K562 (cell line): ENCODE data around the gene SUPT7L. TPM values are rescaled to one million over a fixed set of nuclear protein-coding genes. Genes with fewer than 3 reads are reported as not detected.
A peak's percentile ranks its signal among the peaks of the same experiment; 100 is the strongest.

Source experiments
- ESRRB ChIP-seq: fragments of 250-450 bp; sonication (Bioruptor Pico); IDR thresholded peaks from 2 replicates; pipeline ENCODE4 v1.5.0; 2020; ENCODE audit warnings: mild to moderate bottlenecking, moderate library complexity, borderline replicate concordance
- ETV1 ChIP-seq: fragments of 450-650 bp; conservative IDR thresholded peaks from 2 replicates; pipeline ENCODE4 v1.6.1; 2016; ENCODE audit warnings: missing genetic modification characterization, control low read depth, low read depth, missing compliant biosample characterization
- GABPB2 ChIP-seq: fragments of 250-450 bp; sonication (Bioruptor Pico); conservative IDR thresholded peaks from 2 replicates; pipeline ENCODE4 v1.5.1; 2021; ENCODE audit warnings: mild to moderate bottlenecking
- HMG20A ChIP-seq: fragments of 450-650 bp; formaldehyde crosslinking; conservative IDR thresholded peaks from 2 replicates; pipeline ENCODE4 v1.4.0; 2020; ENCODE audit warnings: mild to moderate bottlenecking, mixed read lengths
- MAZ ChIP-seq, 2 experiments: fragments of 450-650 bp in 1 of 2; sonication (generic) in 1 of 2; formaldehyde crosslinking; IDR thresholded peaks in 1 of 2; conservative IDR thresholded peaks in 1 of 2; 2 replicates each; pipeline versions ENCODE4 v1.4.0 to v1.5.0; 2020; ENCODE audit warnings: mild to moderate bottlenecking in 1 of 2, missing genetic modification reagents in 1 of 2
- POLR2AphosphoS2 ChIP-seq: IDR thresholded peaks from 2 replicates; pipeline ENCODE4 v1.6.1; 2012; ENCODE audit warnings: low read length, improper control_type of control experiment
- SETDB1 ChIP-seq: IDR thresholded peaks from one replicate; pipeline ENCODE4 v1.6.1; 2012; ENCODE audit warnings: low read length, control low read depth, inconsistent platforms
- TEAD2 ChIP-seq: fragments of 450-650 bp; IDR thresholded peaks from 2 replicates; pipeline ENCODE4 v1.6.1; 2016; ENCODE audit warnings: missing genetic modification characterization, control low read depth, missing compliant biosample characterization
- ZNF282 ChIP-seq: sonication (generic); formaldehyde crosslinking; IDR thresholded peaks from 2 replicates; pipeline ENCODE4 v1.8.1; 2023; ENCODE audit warnings: missing genetic modification reagents
- polyA plus RNA-seq, 8 experiments: library from polyadenylated mRNA; depleted of rRNA in 4 of 8; stranded (reverse) in 5 of 8; unstranded in 3 of 8; fragments of >200 nt; fragmentation: Nextera tagmentation in 2 of 8; fragmentation: Illumina TruSeq in 1 of 8; extraction: Ambion mirVana in 2 of 8; extraction: Trizol in 1 of 8; gene quantifications; 2 replicates each; pipeline versions ENCODE4 v1.2.1 to v1.2.3, GENCODE V29; 2011 to 2014; ENCODE audit warnings: inconsistent platforms in 1 of 8, missing spikeins in 1 of 8
- total RNA-seq, 7 experiments: library from RNA; depleted of rRNA in 6 of 7; stranded (reverse); fragments of >200 nt in 6 of 7; fragmentation: Illumina TruSeq in 2 of 7; extraction: Trizol in 2 of 7; gene quantifications; 2 replicates each; pipeline versions ENCODE4 v1.2.1 to v1.2.3, GENCODE V29; 2011 to 2021; ENCODE audit warnings: low replicate concordance in 1 of 7
- TF ChIP-seq, protein P1 (sequence below), 2 experiments: fragments of 450-650 bp; formaldehyde crosslinking in 1 of 2; IDR thresholded peaks; 2 replicates each; pipeline versions ENCODE4 v1.4.0 to v1.6.1; 2014 to 2020; ENCODE audit warnings: mild to moderate bottlenecking in 2 of 2, borderline replicate concordance in 1 of 2, low read depth in 1 of 2
- TF ChIP-seq, protein P2 (sequence below): sonication (generic); formaldehyde crosslinking; IDR thresholded peaks from 2 replicates; pipeline ENCODE4 v1.8.0; 2023; ENCODE audit warnings: missing genetic modification reagents, mild to moderate bottlenecking, borderline replicate concordance
- TF ChIP-seq, protein P3 (sequence below): fragments of 450-650 bp; formaldehyde crosslinking; IDR thresholded peaks from 2 replicates; pipeline ENCODE4 v1.4.0; 2020; ENCODE audit warnings: mild to moderate bottlenecking, moderate library complexity

The SUPT7L gene
- total and polyA plus RNA-seq, 9 of the 15 experiments (the other 6 are each of a cell fraction or from before 2014, with no cell fraction given) = 22.0 to 72.8 (median 40.2) TPM

DNA sequence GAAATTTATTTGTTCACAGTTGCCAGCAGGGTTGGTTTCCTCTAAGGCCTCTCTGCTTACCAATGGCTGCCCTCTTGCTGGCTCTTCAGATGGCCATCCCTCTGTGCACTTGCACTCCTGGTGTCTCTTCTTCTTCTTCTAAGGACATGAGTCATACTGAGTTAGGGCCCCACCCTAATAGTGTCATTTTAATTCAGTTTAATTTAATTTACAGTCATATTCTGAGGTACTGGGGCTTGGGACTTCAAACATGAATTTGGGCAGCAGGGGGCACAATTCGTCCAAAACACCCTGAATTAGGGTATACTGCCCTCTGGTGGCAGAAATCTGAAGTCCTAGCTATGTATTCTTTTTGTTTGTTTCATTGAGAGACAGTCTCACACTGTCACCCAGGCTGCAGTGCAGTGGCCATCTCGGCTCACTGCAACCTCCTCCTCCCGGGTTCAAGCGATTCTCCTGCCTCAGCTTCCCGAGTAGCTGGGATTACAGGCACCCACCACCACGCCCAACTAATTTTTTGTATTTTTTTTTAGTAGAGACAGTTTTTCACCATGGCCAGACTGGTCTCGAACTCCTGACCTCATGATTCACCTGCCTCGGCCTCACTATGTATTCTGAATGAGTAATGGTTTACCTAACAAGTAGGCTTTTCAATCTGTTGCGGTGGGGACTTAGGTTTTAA is 20.1 kb upstream of the SUPT7L start (continued):
- TF ChIP-seq, protein P1, sequence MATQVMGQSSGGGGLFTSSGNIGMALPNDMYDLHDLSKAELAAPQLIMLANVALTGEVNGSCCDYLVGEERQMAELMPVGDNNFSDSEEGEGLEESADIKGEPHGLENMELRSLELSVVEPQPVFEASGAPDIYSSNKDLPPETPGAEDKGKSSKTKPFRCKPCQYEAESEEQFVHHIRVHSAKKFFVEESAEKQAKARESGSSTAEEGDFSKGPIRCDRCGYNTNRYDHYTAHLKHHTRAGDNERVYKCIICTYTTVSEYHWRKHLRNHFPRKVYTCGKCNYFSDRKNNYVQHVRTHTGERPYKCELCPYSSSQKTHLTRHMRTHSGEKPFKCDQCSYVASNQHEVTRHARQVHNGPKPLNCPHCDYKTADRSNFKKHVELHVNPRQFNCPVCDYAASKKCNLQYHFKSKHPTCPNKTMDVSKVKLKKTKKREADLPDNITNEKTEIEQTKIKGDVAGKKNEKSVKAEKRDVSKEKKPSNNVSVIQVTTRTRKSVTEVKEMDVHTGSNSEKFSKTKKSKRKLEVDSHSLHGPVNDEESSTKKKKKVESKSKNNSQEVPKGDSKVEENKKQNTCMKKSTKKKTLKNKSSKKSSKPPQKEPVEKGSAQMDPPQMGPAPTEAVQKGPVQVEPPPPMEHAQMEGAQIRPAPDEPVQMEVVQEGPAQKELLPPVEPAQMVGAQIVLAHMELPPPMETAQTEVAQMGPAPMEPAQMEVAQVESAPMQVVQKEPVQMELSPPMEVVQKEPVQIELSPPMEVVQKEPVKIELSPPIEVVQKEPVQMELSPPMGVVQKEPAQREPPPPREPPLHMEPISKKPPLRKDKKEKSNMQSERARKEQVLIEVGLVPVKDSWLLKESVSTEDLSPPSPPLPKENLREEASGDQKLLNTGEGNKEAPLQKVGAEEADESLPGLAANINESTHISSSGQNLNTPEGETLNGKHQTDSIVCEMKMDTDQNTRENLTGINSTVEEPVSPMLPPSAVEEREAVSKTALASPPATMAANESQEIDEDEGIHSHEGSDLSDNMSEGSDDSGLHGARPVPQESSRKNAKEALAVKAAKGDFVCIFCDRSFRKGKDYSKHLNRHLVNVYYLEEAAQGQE (IDR thresholded peaks at IDR 0.05; ENCODE audit: borderline replicate concordance) = peak; percentile 81
- TF ChIP-seq, protein P1 (CRISPR knock-in tag; IDR thresholded peaks at IDR 0.05; ENCODE audit: low read depth) = no peak
- TF ChIP-seq TEAD2 (tag) (peak; percentile 97), ESRRB (no peak), POLR2AphosphoS2 (no peak), SETDB1 (no peak), HMG20A (CRISPR knock-in tag) (no peak), ZNF282 (no peak), GABPB2 (CRISPR knock-in tag) (no peak), MAZ (CRISPR knock-in tag; conservative IDR thresholded peaks at IDR 0.05 in 1 of 2, IDR thresholded peaks at IDR 0.05 in 1 of 2) (peak in 1 of 2 experiments; percentile 46; a peak in 1 of 4 replicates), ETV1 (tag) (no peak)
- TF ChIP-seq, protein P2, sequence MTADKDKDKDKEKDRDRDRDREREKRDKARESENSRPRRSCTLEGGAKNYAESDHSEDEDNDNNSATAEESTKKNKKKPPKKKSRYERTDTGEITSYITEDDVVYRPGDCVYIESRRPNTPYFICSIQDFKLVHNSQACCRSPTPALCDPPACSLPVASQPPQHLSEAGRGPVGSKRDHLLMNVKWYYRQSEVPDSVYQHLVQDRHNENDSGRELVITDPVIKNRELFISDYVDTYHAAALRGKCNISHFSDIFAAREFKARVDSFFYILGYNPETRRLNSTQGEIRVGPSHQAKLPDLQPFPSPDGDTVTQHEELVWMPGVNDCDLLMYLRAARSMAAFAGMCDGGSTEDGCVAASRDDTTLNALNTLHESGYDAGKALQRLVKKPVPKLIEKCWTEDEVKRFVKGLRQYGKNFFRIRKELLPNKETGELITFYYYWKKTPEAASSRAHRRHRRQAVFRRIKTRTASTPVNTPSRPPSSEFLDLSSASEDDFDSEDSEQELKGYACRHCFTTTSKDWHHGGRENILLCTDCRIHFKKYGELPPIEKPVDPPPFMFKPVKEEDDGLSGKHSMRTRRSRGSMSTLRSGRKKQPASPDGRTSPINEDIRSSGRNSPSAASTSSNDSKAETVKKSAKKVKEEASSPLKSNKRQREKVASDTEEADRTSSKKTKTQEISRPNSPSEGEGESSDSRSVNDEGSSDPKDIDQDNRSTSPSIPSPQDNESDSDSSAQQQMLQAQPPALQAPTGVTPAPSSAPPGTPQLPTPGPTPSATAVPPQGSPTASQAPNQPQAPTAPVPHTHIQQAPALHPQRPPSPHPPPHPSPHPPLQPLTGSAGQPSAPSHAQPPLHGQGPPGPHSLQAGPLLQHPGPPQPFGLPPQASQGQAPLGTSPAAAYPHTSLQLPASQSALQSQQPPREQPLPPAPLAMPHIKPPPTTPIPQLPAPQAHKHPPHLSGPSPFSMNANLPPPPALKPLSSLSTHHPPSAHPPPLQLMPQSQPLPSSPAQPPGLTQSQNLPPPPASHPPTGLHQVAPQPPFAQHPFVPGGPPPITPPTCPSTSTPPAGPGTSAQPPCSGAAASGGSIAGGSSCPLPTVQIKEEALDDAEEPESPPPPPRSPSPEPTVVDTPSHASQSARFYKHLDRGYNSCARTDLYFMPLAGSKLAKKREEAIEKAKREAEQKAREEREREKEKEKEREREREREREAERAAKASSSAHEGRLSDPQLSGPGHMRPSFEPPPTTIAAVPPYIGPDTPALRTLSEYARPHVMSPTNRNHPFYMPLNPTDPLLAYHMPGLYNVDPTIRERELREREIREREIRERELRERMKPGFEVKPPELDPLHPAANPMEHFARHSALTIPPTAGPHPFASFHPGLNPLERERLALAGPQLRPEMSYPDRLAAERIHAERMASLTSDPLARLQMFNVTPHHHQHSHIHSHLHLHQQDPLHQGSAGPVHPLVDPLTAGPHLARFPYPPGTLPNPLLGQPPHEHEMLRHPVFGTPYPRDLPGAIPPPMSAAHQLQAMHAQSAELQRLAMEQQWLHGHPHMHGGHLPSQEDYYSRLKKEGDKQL = no peak
- TF ChIP-seq, protein P3, sequence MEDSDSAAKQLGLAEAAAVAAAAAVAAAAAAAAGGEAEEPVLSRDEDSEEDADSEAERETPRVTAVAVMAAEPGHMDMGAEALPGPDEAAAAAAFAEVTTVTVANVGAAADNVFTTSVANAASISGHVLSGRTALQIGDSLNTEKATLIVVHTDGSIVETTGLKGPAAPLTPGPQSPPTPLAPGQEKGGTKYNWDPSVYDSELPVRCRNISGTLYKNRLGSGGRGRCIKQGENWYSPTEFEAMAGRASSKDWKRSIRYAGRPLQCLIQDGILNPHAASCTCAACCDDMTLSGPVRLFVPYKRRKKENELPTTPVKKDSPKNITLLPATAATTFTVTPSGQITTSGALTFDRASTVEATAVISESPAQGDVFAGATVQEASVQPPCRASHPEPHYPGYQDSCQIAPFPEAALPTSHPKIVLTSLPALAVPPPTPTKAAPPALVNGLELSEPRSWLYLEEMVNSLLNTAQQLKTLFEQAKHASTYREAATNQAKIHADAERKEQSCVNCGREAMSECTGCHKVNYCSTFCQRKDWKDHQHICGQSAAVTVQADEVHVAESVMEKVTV (CRISPR knock-in tag) = peak; percentile 81
